Urothelium cell line (cell line): ENCODE measurements around the gene DSG4.
"Not testable (repeated sequence)": the region's sequence is repeated elsewhere in the genome, so short reads cannot be mapped to it uniquely, and the experiment has no call there.

Experiments used
- DNase-seq: peaks from one replicate; pipeline ENCODE4 v3.0.0; 2011; ENCODE audit warnings: low spot score, mixed read lengths
- FAIRE-seq: peaks from 2 replicates; lab custom pipeline; 2011; peaks lifted over from hg19 to GRCh38; lab: Jason Lieb, UNC

The DSG4 gene, protein sequence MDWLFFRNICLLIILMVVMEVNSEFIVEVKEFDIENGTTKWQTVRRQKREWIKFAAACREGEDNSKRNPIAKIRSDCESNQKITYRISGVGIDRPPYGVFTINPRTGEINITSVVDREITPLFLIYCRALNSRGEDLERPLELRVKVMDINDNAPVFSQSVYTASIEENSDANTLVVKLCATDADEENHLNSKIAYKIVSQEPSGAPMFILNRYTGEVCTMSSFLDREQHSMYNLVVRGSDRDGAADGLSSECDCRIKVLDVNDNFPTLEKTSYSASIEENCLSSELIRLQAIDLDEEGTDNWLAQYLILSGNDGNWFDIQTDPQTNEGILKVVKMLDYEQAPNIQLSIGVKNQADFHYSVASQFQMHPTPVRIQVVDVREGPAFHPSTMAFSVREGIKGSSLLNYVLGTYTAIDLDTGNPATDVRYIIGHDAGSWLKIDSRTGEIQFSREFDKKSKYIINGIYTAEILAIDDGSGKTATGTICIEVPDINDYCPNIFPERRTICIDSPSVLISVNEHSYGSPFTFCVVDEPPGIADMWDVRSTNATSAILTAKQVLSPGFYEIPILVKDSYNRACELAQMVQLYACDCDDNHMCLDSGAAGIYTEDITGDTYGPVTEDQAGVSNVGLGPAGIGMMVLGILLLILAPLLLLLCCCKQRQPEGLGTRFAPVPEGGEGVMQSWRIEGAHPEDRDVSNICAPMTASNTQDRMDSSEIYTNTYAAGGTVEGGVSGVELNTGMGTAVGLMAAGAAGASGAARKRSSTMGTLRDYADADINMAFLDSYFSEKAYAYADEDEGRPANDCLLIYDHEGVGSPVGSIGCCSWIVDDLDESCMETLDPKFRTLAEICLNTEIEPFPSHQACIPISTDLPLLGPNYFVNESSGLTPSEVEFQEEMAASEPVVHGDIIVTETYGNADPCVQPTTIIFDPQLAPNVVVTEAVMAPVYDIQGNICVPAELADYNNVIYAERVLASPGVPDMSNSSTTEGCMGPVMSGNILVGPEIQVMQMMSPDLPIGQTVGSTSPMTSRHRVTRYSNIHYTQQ

DNA sequence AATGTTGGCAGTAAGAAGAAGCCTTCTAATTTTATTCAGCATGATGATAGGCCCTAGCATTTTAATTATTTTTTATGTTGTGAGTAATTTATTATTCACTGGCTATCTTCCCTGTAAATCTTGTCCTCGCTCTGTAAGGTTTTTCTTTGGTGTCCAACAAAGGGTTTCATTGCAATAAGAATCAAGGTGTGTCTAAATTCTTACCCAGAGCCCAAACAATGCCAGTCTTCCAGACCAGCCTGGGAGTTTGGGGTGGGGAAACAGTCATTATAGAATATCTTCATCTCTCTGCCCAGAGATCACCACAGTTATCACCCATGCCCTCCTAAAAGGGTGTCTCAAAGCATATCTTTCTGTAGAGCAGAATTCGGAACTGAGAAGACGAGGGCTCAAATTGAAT, at the start of gene DSG4:
Gene DSG4, plus strand, starts transcription at position 301 of the 400 bp plus-strand sequence. CDS start 135 bp downstream, outside the sequence.
- no peak for FAIRE-seq

DNA sequence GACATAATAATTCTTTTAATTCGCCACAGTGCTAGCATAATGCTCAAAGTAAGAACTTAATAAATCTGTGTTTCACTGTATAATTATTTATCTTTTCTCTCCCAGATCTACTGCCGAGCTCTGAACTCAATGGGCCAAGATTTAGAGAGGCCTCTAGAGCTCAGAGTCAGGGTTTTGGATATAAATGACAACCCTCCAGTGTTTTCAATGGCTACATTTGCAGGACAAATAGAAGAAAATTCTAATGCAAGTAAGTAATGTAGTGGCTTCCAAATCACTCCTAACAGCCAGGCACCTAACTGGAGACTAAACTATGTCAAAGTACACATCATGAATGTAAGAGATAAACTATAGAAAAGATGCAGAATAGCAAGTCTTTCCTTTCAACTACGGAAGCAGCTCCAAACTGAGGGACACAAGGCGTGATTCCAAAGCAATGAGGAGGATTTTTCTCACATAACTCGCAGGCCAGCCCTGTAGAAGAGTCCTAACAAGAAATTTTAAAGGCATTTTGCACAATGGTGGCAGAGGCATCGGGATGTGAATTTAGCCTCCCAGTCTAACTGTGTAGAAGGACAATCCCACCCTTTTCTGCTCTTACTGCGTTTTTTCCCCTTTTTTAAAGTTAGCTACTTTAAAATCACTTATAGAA, 46.7 kb upstream of the DSG4 start:
- no peak for FAIRE-seq
- DNase-seq = no peak

More for the DNA sequence above, at the start of gene DSG4:
- DNase-seq = no peak

DNA sequence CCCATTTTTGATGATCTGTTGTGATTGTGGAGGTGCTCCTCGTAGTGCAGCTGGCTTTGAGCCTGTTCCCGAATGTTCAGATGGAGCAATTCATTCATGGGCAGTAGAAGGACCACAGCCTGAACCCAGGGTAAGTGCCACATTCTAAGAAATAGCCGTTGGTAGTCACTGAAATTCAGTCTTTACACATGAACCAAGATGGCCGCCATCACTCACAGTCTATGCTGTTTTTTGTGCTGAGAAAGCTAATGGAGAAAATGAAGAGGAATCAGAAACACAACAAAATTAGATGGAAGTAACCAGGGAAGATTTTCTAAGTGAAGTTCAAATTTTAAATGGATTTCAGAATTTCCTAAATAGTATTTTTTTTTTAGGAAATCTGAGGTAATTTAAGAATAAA, 33.1 kb upstream of the DSG4 start:
- DNase-seq (no peak), FAIRE-seq (no peak)

DNA sequence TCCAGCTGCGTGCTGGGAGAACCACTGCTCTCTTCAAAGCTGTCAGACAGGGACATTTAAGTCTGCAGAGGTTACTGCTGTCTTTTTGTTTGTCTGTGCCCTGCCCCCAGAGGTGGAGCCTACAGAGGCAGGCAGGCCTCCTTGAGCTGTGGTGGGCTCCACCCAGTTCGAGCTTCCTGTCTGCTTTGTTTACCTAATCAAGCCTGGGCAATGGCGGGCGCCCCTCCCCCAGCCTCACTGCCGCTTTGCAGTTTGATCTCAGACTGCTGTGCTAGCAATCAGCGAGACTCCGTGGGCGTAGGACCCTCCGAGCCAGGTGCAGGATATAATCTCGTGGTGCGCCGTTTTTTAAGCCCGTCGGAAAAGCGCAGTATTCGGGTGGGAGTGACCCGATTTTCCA, 23.2 kb upstream of the DSG4 start:
- not testable (repeated sequence) for FAIRE-seq, DNase-seq

DNA sequence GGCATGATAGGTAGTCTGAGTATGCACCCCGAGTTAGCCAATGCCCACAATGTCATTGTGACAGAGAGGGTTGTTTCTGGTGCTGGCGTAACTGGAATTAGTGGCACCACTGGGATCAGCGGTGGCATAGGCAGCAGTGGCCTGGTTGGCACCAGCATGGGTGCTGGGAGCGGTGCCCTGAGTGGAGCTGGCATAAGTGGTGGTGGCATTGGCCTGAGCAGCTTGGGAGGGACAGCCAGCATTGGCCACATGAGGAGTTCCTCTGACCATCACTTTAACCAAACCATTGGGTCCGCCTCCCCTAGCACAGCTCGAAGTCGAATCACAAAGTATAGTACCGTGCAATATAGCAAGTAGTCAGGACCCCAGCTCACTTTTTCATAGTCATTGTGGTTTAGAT, 21.6 kb upstream of the DSG4 start:
- DNase-seq (no peak), FAIRE-seq (no peak)

DNA sequence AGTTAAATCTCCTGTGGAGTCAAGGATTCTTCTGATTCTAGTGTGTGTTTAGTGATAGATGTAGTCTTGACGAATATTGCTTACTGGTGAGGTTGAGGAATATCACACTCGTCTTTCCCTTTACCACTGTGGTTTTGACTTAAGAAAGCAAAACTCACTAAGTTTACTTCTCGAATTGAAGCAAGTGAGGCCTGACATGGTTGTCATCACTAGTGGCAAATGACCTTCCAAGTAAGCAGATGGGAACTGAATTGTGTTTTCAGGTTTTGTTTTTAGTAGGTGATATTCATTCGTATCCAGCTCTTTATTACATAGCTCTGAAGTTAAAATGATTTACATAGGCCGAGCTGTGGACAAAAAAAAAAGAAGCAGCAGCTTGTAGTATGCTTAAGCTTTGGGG, 20.6 kb upstream of the DSG4 start:
- DNase-seq = no peak
- FAIRE-seq = no peak

DNA sequence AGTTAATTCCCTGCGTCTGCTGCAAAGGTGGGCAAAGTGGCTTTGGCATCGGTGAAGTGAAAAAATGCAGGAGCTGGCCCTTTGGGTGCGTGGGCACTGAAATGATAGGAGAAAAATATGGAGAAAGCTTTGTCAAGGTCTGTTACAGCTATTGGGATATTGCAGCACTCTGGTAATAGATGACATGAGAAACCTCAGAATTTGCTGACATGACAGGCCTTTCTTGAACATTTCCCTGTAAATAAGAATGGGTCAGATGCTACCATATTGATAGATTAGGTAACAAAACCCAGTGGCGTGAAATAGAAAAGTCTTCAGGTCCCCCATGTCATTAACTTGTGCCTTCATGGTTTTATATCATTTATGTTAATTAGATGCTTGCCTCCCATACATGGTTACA, 12.4 kb upstream of the DSG4 start:
- DNase-seq = no peak
- no peak for FAIRE-seq

DNA sequence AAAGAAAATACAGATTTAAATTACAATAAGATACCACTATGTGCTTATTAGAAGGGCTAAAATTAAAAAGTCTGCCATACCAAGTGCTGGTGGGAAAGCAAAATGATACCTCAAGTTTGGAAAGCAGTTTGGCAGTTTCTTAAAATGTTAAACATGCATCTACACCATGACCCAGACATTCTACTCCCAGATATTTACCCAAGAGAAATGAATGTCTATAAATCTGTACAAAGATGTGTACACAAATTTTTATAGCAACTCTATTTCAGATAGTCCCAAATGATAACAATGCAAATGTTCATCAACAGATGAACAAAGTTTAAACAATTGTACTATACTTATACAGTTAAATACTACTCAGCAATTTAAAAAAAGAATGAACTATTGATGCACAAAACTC, 7.1 kb upstream of the DSG4 start:
- DNase-seq (no peak), FAIRE-seq (no peak)

DNA sequence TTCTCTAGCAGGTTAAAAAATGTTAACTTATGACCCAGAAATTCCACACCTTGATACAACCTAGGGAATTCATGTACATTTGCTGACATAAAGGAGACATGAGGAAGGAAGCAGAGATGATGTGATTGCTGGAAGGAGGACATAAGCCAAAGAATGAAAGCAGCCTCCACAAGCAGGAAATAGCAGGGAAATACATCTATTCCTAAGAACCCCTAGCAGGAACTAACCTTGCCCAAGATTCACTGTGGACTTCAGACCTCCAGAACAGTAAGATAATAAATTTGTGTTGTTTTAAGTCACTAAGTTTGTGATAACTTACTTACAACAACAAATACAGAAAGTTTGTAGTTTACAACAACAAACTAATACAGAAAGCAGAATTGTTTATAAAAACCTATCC, 4.6 kb upstream of the DSG4 start:
- FAIRE-seq (no peak), DNase-seq (no peak)

DNA sequence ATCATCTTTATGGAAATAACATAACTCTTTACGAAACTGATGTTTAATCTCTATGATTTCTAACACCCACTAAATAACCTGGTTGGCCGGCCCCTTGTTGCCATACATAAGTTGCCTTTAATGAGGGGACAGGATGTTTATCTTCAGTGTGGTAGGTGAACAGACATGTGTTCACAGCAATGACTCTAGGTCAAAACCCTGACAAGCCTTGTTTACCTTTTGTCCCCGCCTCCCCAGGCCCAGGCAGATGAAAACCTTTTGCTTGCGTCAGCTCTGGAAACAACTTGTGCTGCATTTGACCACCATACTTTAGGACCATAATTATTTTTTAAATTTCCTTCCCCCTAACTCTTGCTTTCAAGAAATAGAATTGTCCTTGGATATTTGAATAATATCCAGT, 2.9 kb upstream of the DSG4 start:
- no peak for DNase-seq
- no peak for FAIRE-seq

DNA sequence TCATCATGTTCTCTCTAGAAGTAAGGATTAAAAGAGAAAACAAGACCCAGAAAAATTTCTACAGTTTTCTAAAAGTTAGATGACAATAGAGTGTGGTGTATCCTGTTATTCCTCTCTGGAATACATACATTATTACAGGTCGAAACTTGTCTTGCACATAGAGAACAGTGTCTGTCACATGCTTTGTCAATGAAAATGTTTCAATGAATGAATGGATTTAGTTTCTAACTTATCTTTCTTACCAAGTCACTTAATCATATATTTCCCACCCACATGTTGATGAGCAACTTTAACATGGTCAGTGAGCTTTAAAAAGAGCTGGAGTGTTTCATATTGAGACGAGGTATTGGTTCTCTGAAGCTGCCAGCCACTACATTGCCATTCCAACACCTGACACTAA, 4.3 kb downstream of the DSG4 start:
- DNase-seq (no peak), FAIRE-seq (no peak)

DNA sequence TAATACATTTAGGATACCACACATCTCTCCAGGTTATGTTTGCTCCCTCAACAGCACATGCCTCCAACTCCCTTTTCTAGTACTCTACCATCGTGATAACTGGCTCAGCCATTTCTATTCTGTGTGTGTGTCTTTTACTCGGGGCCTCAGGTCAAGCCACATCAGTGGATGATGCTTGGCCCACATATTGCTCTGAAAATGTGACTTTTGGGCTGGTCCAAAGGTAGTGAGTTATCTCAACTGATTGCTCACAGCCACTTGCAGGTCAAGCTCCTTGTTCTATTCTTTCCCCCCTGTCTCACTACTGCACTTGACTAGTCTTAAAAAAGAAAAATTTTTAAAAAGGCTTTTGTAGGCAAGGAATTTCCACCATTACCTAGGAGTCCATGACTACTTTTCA, 5.5 kb downstream of the DSG4 start:
- DNase-seq = no peak
- FAIRE-seq = no peak

DNA sequence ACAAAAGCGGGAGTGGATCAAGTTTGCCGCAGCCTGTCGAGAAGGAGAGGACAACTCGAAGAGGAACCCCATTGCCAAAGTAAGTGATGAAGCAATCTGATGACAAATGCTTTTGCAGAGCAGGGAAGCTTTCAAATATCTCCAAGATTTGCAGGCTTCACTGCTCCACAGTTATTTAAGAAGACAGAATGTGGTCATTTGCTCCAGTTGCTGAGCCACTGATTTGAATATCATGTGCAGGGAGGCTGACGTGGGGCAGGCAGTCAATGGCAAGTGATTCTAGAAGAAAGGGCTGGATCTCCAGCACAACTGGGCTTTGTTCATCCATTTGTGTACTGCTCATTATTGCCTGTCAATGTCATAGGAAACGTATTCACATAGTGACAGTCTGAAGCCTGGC, 10.2 kb downstream of the DSG4 start:
- FAIRE-seq (no peak), DNase-seq (no peak)

DNA sequence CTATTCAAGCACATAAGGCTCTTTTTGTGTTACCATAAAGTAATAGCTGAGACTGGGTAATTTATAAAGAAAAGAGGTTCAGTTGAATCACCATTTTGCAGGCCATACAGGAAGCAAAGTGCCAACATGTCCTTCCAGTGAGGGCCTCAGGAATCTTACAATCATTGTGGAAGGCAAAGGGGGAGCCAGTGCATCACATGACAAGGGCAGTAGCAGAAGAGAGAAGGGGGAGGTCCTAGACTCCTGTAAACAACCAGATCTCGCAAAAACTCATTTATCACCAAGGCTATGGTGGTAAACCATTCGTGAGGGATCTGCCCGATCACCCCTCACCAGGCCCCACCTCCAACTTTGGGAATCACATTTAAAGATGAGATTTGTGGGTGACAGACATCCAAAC, 16.7 kb downstream of the DSG4 start:
- DNase-seq = no peak
- FAIRE-seq = no peak

DNA sequence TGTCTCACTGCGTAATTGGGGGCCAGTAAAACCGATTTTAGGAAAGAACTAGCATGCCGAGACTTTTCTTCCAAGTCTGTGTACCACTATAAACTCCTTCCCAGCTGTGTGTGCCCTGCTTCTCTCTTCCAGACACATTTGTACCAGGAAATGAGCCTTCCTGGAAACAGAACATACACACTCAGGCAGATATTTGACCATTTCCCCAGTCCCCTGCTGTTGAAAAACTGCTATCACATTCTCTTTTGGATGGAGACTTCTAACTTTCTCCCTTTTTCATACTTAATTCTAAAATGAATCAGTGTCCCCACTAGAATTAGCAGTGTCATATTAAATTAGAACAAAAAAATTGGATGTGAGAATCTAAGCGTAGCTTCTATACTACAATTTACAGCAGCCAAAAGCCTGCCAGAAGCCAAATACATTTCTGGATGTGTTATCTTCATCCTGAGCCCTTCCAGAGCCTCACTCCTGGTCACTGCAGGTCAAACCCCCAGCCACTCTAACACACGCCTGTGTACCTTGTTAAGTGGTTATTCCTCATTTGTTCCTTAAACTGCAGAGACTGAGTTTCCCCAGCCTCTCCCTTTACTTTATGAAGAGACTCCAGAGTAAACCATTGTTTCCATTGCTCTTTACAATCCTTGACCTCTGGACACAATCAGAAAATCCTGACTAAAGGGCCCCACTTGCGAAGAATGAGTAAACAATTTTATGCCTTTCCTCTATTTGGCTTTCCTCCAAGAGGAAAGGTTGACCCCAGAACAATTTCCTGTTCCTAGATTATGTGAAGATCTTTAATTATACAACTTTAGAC, 20.4 kb downstream of the DSG4 start:
- DNase-seq (no peak), FAIRE-seq (no peak)

DNA sequence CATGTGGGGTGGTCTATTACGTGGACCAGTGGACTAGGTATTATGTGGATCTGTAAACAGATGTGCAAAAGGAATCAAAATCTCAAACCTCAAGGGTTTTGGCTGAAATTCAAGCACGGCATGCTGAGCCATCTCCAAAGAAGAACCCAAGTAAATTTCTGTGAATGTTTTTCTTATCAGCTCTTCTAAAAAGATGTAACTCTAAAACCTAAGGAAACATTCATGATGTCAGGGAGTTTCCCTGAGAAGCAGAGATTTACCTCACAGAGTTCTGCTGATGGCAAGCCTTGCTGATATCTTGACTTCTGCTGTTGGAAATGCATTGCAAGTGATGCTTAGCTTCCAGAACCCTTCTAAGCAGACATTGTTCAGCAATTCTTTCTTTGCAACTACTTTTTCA, 21.6 kb downstream of the DSG4 start:
- FAIRE-seq = no peak
- DNase-seq = no peak

DNA sequence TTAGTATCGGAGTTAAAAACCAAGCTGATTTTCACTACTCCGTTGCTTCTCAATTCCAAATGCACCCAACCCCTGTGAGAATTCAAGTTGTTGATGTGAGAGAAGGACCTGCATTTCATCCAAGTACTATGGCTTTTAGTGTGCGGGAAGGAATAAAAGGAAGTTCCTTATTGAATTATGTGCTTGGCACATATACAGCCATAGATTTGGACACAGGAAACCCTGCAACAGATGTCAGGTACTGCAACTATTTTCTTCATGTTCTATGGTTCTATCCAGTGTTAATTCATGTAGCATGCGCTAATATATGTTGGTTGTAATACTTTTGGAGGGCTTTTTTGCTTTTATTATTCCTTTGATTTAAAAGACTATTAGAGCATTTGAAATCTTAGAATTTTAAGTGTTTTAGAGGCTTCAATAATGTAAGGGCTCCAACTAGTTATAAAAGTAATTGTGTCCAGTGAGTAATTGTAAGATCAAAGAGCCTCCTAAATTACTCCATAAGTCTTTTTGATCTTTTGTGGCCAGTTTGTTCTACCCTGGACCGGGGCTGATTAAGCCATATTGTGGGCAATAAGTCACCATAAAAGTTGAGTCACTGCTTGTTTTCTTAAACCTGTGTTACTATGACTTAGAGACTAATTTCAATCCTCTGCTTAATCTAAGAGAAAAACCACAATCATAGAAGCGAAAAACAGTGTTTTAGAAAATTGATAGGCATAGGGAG, 22.9 kb downstream of the DSG4 start:
- FAIRE-seq = no peak
- DNase-seq = no peak

DNA sequence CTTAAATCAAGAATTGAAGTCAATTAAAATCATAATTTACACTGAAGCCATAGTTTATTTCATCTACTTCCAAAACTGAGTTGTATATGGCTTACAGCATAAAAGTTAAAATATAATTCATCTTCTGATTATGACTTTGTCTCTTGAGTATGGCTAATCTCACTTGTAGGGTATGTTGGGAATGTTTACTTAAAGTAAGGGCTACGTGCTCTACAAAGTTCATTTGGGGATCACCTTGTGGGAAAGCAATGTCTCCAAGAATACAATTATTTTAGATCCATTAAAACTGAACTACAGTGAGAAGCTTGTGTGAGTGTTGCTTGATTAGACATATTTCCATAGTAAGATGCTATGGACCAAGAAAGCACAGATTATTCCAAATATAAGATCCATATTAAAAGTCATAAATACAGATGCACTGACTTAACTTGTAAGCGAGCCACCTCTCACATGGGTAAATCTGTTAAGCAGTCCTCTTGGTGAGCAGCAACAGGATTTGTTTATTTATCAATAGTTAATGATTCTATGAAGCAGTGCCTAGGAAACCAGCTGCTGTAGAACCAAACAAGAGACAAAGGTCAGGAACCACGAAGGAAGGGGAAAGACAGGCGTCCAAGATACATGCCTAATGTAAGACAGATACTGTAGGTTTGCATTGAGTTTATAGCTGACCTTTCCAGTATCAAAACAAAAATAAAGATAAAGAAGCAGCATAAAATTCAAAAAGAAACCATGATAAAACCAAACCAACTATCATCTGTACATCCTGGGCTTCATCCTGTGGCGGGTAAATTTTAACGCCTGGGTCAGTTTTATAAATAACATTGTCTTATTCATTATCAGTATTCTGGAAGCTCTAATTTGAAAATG, 24.8 kb downstream of the DSG4 start:
- no peak for DNase-seq
- FAIRE-seq = no peak

DNA sequence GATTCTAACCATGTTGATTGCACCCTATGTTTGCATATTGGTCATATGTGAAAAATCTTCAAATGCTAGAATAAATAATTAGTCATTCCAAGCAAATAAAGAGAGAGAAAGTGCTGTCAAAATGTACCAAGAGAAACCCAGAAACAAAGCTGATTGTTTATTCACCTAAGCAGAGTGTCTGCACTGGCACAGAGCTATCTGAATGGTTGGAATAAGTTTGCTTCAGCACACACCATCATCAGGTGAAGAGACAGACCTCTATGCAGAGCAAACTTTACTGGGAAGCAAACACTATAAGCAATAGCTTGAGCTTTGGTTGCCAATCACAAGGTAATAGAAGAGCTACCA, 25.4 kb downstream of the DSG4 start:
- DNase-seq (no peak), FAIRE-seq (no peak)
